ENCODE measurements around the gene HPS6.

Gene HPS6

GRCh38 chr10:102114861-102115618 is 49.9 kb downstream of the HPS6 start:
- POLR2A ChIA-PET (ENCODE audit: low non-redundant PET): interaction anchor here (0.7 kb wide), 1 partner anchor 8 kb away, joined by 4 read pairs; no protein-coding TSS in a partner anchor
- peak; percentile 92 for DNase-seq (ENCODE audit: low spot score)
- no peak for TF ChIP-seq CTCF (conservative IDR thresholded peaks at IDR 0.05; ENCODE audit: low read depth)
- peak overlapping the region; percentile 94 for H3K27ac ChIP-seq
- CTCF ChIA-PET: interaction anchor here (0.6 to 2.0 kb wide), 4 partner anchors 17 to 1489 kb away, joined by 3 to 7 read pairs (median 4); no protein-coding TSS in a partner anchor

- POLR2A ChIA-PET (ENCODE audit: low non-redundant PET): no interaction called here
- TF ChIP-seq CTCF (conservative IDR thresholded peaks at IDR 0.05; ENCODE audit: low read depth): no peak
- DNase-seq (ENCODE audit: low spot score): no peak
- CTCF ChIA-PET: interaction anchor here (0.6 to 0.7 kb wide), 3 partner anchors 17 to 57 kb away, joined by 3 read pairs; no protein-coding TSS in a partner anchor
- peak overlapping the region; percentile 94 for H3K27ac ChIP-seq
Observed at GRCh38 chr10:102115775-102116174, 50.6 kb downstream of the HPS6 start.

GRCh38 chr10:102116656-102117055 is 51.5 kb downstream of the HPS6 start:
- ChIA-PET POLR2A (ENCODE audit: low non-redundant PET) (no interaction called here), CTCF (no interaction called here)
- no peak for TF ChIP-seq CTCF (conservative IDR thresholded peaks at IDR 0.05; ENCODE audit: low read depth)
- peak overlapping the region; percentile 94 for H3K27ac ChIP-seq
- no peak for DNase-seq (ENCODE audit: low spot score)
